Embryonic facial prominence (tissue), 1 donor: ENCODE data around the gene IL17RD.
A peak's percentile ranks its signal among the peaks of the same experiment; 100 is the strongest.

Source experiments
- DNase-seq: peaks from one replicate; pipeline ENCODE4 v3.0.0-alpha.2; 2016; ENCODE audit errors: extremely low spot score

IL17RD gene

GRCh38 chr3:57158813-57159738 lies 6.1 kb downstream of the IL17RD start:
- DNase-seq = no peak

GRCh38 chr3:57158325-57158724 lies 6.8 kb downstream of the IL17RD start:
- no peak for DNase-seq

- no peak for DNase-seq
Observed at GRCh38 chr3:57157545-57157944, 7.6 kb downstream of the IL17RD start.

GRCh38 chr3:57155310-57155643 lies 9.9 kb downstream of the IL17RD start:
- DNase-seq = no peak

GRCh38 chr3:57154470-57155309 lies 10.5 kb downstream of the IL17RD start:
- DNase-seq = no peak

- DNase-seq = no peak
Observed at GRCh38 chr3:57152151-57153143, 12.7 kb downstream of the IL17RD start.

- no peak for DNase-seq
Observed at GRCh38 chr3:57151749-57152148, 13.4 kb downstream of the IL17RD start.

GRCh38 chr3:57151021-57151449 lies 14.1 kb downstream of the IL17RD start:
- peak; percentile 65 for DNase-seq

GRCh38 chr3:57150113-57150581 lies 15.0 kb downstream of the IL17RD start:
- no peak for DNase-seq

- no peak for DNase-seq
Observed at GRCh38 chr3:57147071-57147470, 18.1 kb downstream of the IL17RD start.

GRCh38 chr3:57145852-57146251 lies 19.3 kb downstream of the IL17RD start:
- DNase-seq = no peak

GRCh38 chr3:57144952-57145351 lies 20.2 kb downstream of the IL17RD start:
- DNase-seq = no peak

- no peak for DNase-seq
Observed at GRCh38 chr3:57143886-57144459, 21.2 kb downstream of the IL17RD start.

GRCh38 chr3:57142411-57142723 lies 22.8 kb downstream of the IL17RD start:
- DNase-seq = no peak

- no peak for DNase-seq
Observed at GRCh38 chr3:57141719-57142410, 23.3 kb downstream of the IL17RD start.

- no peak for DNase-seq
Observed at GRCh38 chr3:57140894-57141293, 24.3 kb downstream of the IL17RD start.

- DNase-seq = no peak
Observed at GRCh38 chr3:57135964-57136719, 29.0 kb downstream of the IL17RD start.

- DNase-seq = no peak
Observed at GRCh38 chr3:57133157-57133556, 32.0 kb downstream of the IL17RD start.

GRCh38 chr3:57132674-57133073 lies 32.5 kb downstream of the IL17RD start:
- no peak for DNase-seq

GRCh38 chr3:57131210-57131588 lies 34.0 kb downstream of the IL17RD start:
- no peak for DNase-seq
